DMS114 treated with DMSO at 0.1 percent for 48 hours (cell line): ENCODE data around the gene SH3PXD2A.
"Not testable (repeated sequence)": the region's sequence is repeated elsewhere in the genome, so short reads cannot be mapped to it uniquely, and the experiment has no call there.

ENCODE experiments used
- DNase-seq: peaks from one replicate; lab custom pipeline; 2025; ENCODE audit not compliant: unreplicated experiment; lab: John Stamatoyannopoulos, UW

SH3PXD2A gene

GRCh38 chr10:103770139-103770538 lies 85.2 kb downstream of the SH3PXD2A start:
- DNase-seq, result no peak

- no peak for DNase-seq
These were observed 86.2 kb downstream of the SH3PXD2A start for GRCh38 chr10:103769176-103769575.

- DNase-seq, result no peak
These were observed 87.0 kb downstream of the SH3PXD2A start for GRCh38 chr10:103768345-103768744.

DNA sequence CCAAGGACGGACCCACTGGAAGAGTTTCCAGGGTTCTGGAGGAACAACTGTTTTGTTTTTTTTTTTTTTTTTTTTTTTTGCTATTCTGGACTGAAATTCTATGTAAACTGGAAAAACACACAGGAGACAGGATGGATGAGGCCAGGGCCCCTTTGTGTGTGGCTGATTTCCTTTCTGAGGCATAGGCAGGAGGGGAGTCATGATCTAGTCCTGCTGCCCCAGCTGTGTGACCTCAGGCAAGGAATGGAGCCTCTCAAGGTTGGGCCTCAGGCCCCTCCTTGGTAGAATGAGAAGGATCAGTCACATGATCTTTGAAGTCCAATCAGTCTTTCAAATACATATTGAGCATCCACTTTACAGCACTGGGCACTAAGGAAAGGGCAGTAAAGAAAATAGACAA lies 87.6 kb downstream of the SH3PXD2A start:
- no peak for DNase-seq

- DNase-seq, result no peak
These were observed 88.4 kb downstream of the SH3PXD2A start for GRCh38 chr10:103766751-103767505.

DNA sequence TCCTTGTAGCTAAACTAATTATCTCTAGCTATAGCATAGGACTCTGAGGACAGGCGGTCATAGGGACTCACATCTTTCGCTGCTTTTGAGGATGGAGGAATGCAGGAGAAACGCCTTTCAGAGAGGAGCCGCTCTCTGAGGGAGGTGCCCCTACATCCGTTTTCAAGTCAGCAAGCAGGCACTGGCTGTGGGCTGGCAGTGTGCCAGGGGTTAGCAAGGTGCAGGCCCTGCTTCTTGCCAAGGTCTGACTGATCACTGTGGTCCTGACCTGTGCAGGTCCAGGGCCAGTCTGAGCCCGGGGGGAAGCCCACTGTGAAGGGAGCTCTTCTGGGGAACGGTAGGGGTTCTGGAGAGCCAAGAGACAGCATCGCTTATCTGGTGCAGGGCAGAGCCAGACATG lies 89.4 kb downstream of the SH3PXD2A start:
- DNase-seq, result no peak

DNA sequence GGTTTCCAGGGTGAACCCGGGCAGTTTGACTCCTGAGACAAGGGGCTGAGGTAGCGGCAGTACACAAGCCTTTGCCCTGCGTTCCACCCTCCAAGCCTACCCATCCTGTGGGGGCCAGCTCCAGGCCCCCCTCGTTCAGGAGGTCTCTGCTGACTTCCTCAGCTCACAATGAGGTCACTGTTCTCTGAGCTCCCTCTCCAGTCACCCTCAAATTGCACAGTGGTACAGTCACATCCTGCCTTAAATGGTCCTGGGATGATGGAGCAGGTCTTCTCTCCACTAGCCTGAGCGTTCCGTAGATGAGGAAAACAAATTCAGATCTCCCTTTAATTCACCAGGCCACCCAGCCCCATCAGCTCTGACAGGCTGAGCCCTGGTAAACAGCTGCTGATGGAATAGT lies 90.2 kb downstream of the SH3PXD2A start:
- DNase-seq, result no peak

GRCh38 chr10:103764296-103765088 lies 90.9 kb downstream of the SH3PXD2A start:
- DNase-seq, result no peak

DNA sequence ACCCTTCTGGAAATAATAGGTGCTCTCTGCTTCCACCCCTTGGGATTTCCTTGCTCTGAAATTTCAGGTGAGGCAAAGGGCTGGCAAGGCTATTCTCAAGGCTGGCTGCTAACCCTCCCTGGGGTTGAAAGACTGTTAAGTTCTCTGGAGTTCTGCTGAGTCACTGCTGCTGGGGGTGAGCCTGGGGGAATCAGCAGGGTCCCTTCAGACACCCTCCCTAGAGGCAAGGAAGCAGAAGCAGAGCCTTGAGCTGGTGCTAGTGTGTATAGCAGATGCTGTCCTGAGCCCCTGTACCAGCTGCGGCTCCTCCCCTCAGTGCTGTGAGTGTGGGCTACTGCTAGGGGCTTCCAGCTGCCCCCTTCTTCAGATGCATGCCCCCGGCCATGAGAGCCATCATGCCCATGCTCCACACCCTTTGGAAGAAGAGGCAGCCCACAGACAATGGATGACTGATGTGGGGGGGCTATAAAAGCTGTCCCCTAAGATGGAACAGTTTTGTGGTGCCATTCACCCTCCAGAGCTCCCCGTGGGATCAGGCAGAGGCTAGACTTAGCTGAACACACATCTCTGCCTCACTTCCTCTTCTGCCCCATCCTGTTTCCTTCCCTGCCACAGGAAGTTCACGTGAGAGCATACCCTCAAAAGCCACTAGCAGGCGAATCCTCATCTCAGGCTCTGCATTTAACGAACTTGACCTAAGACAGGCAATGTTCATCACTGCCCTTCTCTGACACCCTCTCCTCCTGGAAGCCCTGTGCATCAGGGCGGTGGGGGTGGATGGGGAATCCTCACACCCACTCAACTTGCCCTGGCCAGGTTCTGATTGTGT lies 91.8 kb downstream of the SH3PXD2A start:
- DNase-seq, result no peak

DNA sequence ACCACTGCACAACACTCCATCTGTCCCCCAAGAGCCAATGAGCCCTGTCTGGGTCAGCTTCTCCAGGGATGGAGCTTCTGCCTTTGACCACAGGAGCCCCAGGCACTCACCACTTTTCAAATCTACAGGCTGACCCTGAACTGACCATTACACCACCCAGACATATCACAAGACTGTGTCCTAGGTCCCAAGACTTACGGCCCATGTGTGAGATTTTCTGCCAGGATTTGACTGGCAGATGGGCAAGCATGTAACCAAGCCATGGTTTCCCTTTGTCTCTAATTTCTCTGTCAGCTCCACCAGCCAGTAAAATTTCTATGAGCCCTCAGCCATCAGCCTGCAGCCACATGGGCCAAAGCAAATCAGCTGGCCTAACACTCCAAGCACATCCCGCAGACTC lies 92.5 kb downstream of the SH3PXD2A start:
- no peak for DNase-seq

DNA sequence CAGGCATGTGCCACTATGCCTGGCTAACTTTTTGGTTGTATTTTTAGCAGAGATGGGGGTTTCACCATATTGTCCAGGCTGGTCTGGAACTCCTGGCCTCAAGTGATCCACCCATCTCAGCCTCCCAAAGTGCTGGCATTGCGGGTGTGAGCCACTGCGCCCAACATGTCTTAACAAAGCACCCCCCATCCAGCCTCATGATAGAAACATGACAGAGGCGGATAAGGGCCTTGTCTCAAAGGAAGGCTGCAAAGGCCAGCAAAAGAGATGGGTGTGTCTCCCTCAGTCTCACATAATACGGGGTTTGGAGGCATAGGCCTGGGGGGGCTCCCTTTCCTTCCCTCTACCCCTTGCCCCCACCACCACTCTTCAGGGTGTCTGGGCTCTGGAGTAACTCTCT lies 93.2 kb downstream of the SH3PXD2A start:
- DNase-seq, result no peak

- no peak for DNase-seq
These were observed 94.1 kb downstream of the SH3PXD2A start for GRCh38 chr10:103761075-103761920.

DNA sequence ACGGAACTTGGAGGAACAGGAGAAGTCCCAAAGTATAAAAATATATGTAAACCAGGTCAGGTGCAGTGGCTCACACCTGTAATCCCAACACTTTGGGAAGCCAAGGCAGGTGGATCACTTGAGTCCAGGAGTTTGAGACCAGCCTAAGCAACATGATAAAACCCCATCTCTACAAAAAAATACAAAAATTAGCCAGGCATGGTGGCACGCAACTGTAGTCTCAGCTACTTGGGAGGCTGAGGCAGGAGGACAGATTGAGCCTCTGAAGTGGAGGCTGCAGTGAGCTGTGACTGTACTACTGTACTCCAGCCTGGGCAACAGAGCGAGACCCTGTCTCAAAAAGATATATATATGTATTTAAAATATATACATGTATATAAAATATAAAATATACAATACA lies 95.1 kb downstream of the SH3PXD2A start:
- not testable (repeated sequence) for DNase-seq

DNA sequence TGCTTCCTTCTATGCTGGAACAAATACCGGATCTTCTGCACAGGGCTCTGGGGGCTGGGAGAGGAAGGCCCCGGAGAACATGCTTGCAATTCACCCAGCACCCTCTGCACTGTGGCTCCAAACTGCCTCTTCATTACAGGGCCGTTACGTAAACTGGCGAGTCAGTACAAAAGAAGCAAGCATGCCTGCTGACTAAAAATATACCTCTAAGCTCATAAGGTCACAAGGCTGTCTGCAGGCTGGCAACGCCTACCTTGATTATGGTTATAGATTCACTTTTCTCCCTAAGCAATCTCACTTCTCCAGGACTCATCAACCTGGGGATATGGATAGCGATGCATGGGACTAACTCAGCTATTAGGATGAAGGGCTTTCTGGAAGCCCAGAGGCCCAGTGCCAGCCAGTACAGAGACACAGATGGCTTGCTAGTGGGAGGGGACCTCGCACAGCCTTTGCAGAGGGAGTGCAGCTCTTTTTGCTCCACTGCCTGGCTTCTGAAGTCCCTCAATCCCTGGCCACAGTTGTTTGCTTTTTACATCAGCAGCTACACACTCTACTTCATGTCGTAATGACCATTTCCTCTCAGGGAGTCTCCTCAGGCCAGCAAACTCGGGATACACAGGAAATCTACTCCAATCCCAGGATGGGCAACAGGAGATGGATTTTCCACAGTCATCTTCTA lies 96.1 kb downstream of the SH3PXD2A start:
- DNase-seq, result no peak

- no peak for DNase-seq
These were observed 97.1 kb downstream of the SH3PXD2A start for GRCh38 chr10:103758294-103758681.

- DNase-seq, result no peak
These were observed 97.7 kb downstream of the SH3PXD2A start for GRCh38 chr10:103757531-103758293.

DNA sequence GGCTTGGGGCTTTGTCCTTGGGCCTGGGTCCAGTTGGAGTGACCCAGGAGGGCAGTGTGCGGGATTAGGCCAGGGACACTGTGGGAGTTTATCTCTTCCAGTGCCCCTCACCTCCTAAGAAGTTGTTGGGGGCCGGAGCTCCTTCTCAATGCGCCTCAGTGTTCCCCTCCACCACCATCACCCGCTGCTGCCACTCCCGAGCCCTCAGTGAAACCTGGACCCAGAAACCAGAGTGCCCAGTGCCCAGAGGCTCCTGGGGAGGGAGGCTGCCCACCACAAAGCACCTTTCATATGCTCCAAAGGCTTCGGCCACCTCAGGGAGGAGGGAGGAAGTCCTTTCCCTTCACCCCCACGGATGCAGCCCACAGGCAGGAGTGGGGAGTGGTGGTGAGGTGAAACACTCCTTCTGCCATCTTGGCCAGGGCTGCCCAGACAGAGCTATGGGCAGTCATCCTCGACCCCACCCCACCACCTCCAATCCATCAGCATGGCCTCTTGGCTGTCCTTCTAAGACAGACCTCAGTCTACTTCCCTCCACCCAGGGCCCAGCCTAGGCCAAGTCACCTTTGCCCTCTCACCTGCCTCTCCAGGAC lies 99.0 kb downstream of the SH3PXD2A start:
- DNase-seq, result no peak

- no peak for DNase-seq
These were observed 102.6 kb downstream of the SH3PXD2A start for GRCh38 chr10:103752680-103753248.
